ENCODE data around the gene MPPED1. TPM values are rescaled to one million over a fixed set of nuclear protein-coding genes. Genes with fewer than 3 reads are reported as not detected.

MPPED1 gene
- total RNA-seq, 1 donor from 2014 or later = not detected

DNA sequence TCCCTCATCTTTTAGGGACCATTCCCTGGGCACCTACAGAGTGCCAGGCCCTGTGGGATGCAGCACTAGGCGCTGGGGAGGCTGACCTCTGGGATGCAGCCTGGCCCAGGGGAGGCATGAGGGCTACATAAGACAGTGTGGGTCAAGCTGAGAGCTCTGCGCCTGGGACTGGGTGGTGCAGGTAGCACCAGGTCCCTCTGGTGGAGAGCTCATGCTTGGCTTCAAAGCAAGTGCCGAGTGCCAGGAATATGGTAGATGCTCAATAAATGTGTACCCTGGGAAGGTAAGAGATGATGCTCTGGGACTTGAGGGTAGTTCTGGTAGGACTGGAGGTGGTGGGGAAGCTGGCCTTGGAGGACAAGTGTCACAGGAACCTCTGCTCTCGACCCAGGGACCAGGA, 2.0 kb upstream of the MPPED1 start:
- no peak for DNase-seq (ENCODE audit: low read depth)

DNA sequence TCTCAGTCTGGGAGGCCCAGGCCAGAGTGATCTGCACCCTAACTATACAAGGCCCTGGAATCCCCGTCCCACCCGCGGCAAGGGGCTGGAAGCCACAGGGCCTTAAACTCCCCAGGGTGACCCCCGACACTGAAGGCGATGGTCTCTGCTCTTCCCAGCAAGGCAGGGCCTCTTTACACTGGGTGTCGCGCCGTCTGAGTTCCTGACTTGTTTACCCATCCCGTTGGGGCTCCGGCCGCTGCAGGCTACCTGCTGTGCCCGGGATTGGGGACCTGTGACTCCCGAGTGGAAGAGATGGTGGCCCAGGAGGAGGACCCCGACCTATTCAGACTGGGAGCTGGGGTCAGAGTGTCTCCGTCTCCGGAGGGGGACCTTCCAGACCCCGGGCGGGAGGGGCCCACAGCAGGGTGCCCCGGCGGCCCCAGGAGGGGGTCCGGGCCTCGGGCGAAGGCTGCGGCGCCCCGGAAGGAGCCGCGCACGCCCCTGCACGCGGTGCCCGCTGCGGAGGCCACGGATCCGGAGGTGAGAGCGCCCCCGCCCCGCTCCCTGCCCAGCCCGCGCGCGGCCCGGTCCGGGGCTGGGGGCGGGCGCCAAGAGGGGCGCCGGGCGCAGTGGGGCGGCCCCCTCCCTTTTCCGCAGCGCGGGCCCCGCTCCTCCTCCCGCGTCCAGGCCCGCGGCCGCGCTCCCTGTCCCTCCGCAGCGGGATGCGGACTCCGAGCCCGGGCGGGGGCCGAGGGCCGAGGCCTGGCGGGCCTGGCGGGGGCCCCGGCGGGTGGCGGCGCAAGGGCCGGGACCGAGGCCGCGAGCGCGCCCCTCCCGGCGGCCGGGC, 560 bp upstream of the MPPED1 start:
- no peak for DNase-seq (ENCODE audit: low read depth)

DNA sequence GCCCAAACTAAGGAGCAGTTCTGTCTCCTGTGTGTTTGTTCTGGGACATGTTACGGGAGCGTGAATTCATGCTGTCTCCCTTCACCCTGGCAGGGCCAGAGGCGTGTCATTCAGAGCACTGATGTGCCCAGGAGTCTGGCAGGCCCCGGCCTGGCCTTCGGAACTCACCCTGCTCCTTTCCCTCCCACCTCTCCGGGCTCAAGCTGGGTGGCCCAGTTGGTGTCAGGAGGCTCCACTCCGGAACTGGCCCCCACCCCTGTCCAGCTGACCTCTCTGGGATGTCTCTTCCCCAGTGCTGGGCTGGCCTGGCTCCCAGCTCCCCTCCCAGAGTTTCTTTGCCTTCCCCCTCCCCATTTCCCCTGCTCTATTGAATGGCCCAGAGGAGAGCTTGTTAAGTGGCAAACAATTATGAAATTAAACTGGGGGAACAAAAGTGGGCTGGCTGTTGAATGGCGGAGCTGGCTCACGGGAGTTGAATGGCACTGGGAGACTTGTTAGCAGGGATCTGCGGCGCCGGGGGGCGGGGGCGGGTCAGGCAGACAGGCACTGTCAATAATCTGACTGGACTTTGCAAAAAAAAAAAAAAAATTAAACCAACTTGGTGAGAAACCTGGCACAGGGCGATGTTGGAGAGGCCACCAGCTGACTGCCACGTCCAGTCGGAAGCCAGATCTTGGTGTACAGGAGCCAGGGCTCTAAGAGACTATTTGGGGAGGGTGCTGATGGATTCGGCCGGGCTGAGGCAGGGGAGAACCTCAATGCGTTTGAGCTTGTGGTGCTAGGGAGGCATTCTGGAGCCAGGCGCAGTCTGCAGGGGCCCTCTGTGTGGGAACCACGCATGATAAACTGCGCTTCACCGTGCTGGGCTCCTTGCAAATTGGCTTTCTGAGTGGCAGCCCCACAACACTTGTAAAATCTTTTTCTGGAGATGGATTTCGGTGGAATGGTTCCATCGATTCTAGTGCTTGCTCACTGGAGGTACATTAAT, 1.3 kb downstream of the MPPED1 start:
- DNase-seq (ENCODE audit: low read depth) = no peak

GRCh38 chr22:43413826-43414225, 2.0 kb downstream of the MPPED1 start:
- no peak for DNase-seq (ENCODE audit: low read depth)

DNA sequence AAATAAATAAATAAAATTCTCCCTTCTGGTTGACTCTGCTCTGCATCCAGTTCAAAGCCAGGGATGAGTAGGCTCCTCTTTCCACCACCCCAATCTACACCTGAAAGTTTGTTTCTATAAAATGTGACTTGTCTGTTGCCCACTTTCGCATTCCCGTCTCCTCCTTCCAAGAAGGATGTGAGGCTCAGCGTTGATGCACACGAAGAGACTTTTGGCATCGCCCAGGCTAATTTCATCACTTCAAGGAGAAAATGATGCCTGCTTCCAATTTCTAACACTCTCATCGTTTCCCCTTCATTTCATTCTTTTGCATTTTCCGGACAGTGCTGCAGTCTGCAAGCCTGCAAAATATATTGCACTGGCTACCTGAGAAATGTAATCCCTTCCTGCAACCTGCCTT, 3.9 kb downstream of the MPPED1 start:
- no peak for DNase-seq (ENCODE audit: low read depth)

DNA sequence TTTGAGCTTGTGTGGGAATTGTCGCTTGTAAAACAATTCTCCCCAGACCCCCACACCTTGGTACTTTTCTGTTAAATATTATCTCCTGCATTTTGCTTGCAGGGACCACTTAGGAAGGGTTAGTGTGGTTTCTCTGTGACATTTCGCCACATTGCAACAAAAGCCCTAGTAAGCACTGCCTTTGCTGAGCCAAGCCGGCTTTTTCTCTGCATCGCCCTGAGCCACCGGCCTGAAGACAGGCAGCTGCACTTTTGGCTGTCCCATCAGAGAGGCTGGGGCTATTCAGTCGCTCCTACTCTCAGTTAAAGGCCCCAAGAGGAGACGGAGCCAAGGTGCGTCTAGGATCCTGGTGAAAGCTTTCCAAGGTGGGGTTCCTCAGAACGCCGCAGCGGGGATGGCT, 5.7 kb downstream of the MPPED1 start:
- no peak for DNase-seq (ENCODE audit: low read depth)

DNA sequence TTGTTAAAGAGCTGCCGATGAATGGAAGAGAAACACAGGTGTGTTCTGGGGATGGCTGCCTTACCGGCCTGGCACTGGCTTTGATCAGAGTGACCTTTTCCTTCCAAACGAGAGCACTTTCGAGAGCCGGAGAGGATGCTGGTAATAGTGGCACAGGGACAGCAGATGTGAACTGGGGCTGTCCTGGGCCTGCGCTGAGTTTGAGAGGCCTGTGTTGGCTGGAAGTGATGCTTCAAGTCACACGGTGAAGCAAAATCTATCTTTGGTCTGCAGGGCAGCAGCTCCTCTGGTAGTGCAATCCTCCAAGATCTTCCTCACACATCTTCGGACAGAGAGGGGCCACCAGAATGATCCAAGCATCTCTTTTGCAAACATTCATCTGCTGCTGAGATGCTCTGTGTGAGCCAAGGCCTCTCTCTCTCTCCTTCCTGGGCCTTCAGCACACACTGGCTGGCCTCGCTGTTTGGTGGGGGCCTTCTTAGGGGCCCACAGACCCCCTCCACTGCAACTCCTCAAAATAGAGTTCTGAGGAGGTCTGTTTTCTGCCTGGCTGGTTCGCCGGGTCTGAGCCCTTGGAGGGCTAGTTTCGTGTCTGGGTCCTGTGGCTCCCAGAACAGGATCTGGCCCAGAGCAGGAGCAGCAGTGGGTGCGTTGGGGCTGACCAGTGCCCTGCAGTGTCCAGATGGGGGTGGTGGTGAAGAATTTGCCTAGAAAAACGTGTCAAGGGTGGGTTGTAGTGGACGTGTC, 6.4 kb downstream of the MPPED1 start:
- no peak for DNase-seq (ENCODE audit: low read depth)

DNA sequence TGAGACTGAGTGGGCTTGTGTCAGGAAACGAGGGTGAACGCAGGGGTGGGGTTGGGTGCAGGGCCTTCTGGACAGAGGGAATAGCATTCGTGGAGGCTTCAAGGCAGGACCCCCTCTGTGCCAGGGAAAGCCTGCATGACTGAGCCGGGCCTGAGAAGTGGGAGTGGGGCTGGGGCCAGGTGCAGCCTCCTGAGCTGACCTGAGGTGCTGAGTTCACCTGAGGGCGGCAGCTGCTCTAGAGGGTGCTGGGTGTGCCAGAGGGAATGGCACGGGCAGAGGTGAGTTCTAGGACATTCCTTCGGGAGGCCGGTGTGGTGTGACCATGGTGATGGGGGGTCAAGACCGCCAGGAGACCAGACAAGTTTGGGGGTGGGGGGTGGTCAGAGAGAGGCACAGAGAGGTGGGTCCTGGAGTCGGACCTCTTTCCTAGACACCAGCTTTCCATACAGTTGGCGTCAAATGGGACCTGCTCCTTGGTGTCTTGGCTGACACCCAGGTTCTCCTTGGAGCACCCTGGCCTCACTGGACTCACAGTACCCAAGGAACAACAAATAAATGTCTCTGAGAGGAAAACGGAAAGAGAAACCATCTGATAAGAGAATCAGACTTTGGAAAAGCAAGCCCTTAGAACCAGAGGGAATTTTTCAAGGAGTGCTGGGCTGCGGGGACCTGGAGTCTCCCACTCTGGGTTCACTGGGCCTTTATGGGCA, 7.7 kb downstream of the MPPED1 start:
- DNase-seq (ENCODE audit: low read depth) = no peak

GRCh38 chr22:43421046-43421665, 9.3 kb downstream of the MPPED1 start:
- no peak for DNase-seq (ENCODE audit: low read depth)

DNA sequence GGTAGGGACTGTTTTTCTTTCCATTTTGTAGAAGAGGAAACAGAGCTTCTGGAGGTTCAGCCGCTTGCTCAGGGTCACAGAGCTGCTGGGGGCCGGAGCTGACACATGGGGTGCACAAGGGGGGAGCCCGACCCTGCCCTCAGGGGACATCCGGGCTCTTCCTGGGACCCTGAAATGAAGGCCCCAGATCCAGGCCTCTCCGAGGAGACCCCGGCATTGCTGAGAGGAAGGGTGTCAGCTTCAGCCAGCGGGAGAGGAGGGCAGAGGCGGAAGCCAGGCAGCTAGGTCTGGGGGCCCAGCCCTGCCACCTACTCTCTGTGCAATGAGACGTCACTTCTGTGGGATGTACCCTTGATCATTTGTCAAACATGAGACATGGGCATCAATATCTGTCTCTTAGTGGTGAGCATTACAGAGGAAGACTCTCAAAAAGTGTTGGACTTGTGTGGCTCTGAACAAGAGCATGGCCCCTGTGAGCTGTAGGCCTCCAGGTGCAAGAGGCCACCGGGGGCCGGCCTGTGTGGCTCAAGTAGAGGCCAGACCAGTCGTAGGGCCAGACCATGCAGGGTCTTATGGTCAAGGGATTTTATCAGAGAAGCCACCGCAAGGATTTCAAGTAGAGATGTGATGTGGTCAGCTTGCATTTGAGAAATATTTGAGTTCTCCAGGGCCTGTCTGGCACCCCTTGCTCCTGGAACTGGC, 10.3 kb downstream of the MPPED1 start:
- DNase-seq (ENCODE audit: low read depth) = no peak

DNA sequence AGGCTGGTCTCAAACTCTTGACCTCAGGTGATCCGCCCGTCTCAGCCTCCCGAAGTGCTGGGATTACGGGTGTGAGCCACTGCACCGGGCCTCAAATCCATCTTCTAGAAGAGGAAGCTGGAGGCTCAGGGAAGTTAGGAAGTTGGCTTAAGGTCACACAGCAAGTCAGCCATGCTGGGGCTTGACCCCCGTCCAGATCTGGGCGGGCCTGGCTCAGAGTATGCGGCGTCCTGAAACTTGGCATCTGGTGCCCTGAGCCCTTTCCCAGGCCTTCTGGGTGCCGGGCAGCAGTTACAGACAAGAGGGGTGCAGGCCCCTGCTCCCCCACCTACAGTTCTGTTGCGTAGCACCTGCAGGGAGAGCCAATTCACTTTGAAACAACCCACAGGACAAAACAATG, 11.2 kb downstream of the MPPED1 start:
- no peak for DNase-seq (ENCODE audit: low read depth)

- no peak for DNase-seq (ENCODE audit: low read depth)
These were observed 12.4 kb downstream of the MPPED1 start for GRCh38 chr22:43424201-43424600.

- DNase-seq (ENCODE audit: low read depth) = no peak
These were observed 13.1 kb downstream of the MPPED1 start for GRCh38 chr22:43424666-43425630.

- no peak for DNase-seq (ENCODE audit: low read depth)
These were observed 14.4 kb downstream of the MPPED1 start for GRCh38 chr22:43425976-43426785.

GRCh38 chr22:43426816-43427215, 15.0 kb downstream of the MPPED1 start:
- no peak for DNase-seq (ENCODE audit: low read depth)

DNA sequence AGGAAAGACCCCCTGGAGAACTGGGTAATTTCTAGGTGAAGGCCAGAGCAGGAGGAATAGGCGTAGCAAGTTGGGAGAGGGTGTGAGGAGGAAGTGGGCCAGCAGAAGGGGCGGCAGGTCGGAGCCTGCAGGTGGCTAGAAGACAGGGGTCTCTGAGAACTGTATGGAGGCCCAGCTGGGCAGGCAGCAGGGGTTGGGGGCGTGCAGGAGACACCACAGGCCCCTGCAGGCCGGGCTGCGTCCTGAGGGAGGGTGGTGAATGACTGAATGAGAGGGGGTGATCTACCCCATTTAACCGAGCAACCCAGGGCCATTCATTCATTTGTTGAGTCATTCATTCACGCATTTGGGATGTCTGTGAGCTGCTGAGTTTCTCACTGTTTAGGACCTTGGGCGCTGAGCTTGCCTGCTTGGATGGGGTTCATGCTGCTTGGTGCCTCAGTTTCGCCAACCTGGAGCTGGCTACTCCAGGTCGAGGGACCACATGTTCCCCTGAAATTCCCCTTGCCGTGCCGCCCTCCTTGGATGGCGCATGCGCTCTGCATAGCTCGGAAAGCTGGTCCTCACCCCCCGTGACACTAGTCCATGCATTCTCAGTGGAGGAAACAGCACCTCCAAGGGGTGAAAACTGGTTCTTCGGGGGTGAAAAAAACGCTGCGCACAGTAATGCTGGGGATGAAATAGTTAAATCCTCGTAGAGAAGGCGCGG, 15.6 kb downstream of the MPPED1 start:
- no peak for DNase-seq (ENCODE audit: low read depth)

DNA sequence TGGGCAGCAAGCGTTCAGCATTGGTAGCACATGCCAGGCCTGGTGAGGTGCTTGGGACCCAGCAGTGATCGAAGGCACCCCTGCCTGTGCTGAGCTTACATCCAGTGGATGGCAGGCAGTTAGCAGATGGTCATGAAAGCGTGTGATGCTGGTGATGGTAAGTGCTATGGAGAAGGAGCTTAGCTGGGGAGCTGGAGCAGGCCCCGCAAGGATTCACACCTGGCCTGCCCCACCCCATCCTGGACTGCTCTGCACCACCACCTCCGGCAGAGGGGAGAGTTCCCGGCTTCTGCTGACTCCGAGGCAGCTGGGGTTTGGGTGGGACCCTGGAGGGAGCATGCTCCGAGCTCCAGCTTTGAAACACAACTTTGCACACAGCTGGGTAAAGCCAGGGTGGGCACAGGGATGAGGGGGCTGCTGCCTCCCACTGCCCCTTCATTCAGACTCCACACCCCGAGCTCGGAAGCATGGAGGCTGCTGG, 16.2 kb downstream of the MPPED1 start:
- no peak for DNase-seq (ENCODE audit: low read depth)
